SK-N-SH (cell line): ENCODE measurements around the gene SEMA3G. TPM values are rescaled to one million over a fixed set of nuclear protein-coding genes. Genes with fewer than 3 reads are reported as not detected.

Source experiments
- CTCF ChIA-PET: fragments of 300-600, 350-600 bp; formaldehyde crosslinking; extraction: SDS; loops from one replicate; lab custom pipeline; 2021; lab: Yijun Ruan, JAX
- POLR2A ChIA-PET: fragments of 350-600 bp; sonication (Branson Sonifier 250); formaldehyde crosslinking; extraction: SDS; loops from one replicate; lab custom pipeline; 2020; ENCODE audit warnings: antibody characterized with exemption, inconsistent platforms; lab: Yijun Ruan, JAX
- DNase-seq: peaks from one replicate; pipeline ENCODE4 v3.0.0; 2012
- H2AFZ ChIP-seq: fragments of 200-600 bp; sonication (generic); 2 replicates; pipeline ENCODE4 v1.8.1; 2016; ENCODE audit warnings: antibody characterized with exemption, mild to moderate bottlenecking, low read depth
- H3F3A ChIP-seq: fragments of 200-600 bp; sonication (generic); replicated peaks from 2 replicates; pipeline ENCODE3; 2016; ENCODE audit warnings: antibody characterized with exemption, mild to moderate bottlenecking; ENCODE audit not compliant: insufficient read depth
- H3K27ac ChIP-seq, 2 experiments: fragments of 200-500 bp in 1 of 2; fragments of 200-600 bp in 1 of 2; sonication (Bioruptor generic) in 1 of 2; sonication (generic), shearing (Covaris generic) in 1 of 2; 2 replicates each; pipeline versions ENCODE4 v1.5.1 to v1.6.1; 2014 to 2016; ENCODE audit warnings: low read depth in 2 of 2, inconsistent platforms in 1 of 2, low read length in 1 of 2, mild to moderate bottlenecking in 1 of 2, mixed read lengths in 1 of 2
- H3K27me3 ChIP-seq: fragments of 200-600 bp; sonication (generic), shearing (Covaris generic); 2 replicates; pipeline ENCODE4 v1.6.1; 2016; ENCODE audit warnings: mixed run types; ENCODE audit not compliant: insufficient read depth
- H3K36me3 ChIP-seq, 2 experiments: fragments of 200-500 bp in 1 of 2; fragments of 200-600 bp in 1 of 2; sonication (Bioruptor generic) in 1 of 2; sonication (generic) in 1 of 2; replicated peaks in 1 of 2; 2 replicates each; pipeline versions ENCODE3 to v1.5.1; 2014 to 2016; ENCODE audit warnings: low read length in 1 of 2, mild to moderate bottlenecking in 1 of 2; ENCODE audit not compliant: insufficient read depth in 2 of 2, control insufficient read depth in 1 of 2
- H3K4me1 ChIP-seq, 2 experiments: fragments of 200-500 bp in 1 of 2; fragments of 200-600 bp in 1 of 2; sonication (Bioruptor generic) in 1 of 2; sonication (generic), shearing (Covaris generic) in 1 of 2; 2 replicates each; pipeline versions ENCODE4 v1.5.1 to v1.6.1; 2014 to 2016; ENCODE audit warnings: low read depth in 1 of 2, low read length in 1 of 2, mixed run types in 1 of 2; ENCODE audit not compliant: insufficient read depth in 2 of 2, control insufficient read depth in 1 of 2
- H3K4me2 ChIP-seq: fragments of 200-600 bp; sonication (generic), shearing (Covaris generic); 2 replicates; pipeline ENCODE4 v1.6.1; 2017; ENCODE audit warnings: mixed run types
- H3K4me3 ChIP-seq, 2 experiments: fragments of 200-500 bp in 1 of 2; fragments of 200-600 bp in 1 of 2; sonication (Bioruptor generic) in 1 of 2; sonication (generic), shearing (Covaris generic) in 1 of 2; 2 replicates each; pipeline versions ENCODE4 v1.5.1 to v1.8.1; 2014 to 2016; ENCODE audit warnings: low read depth in 2 of 2, inconsistent platforms in 1 of 2, low read length in 1 of 2, mild to moderate bottlenecking in 1 of 2, mixed read lengths in 1 of 2, moderate library complexity in 1 of 2
- H3K79me2 ChIP-seq: fragments of 200-600 bp; sonication (generic); 2 replicates; pipeline ENCODE4 v1.8.1; 2017; ENCODE audit warnings: mild to moderate bottlenecking; ENCODE audit not compliant: insufficient read depth
- H3K9ac ChIP-seq: fragments of 200-600 bp; sonication (generic); 2 replicates; pipeline ENCODE4 v1.6.1; 2017; ENCODE audit warnings: mixed run types
- H3K9me2 ChIP-seq: fragments of 200-600 bp; sonication (generic); 2 replicates; pipeline ENCODE4 v1.6.1; 2017; ENCODE audit warnings: mixed run types
- H3K9me3 ChIP-seq: fragments of 200-600 bp; sonication (generic); 2 replicates; pipeline ENCODE4 v1.6.1; 2017; ENCODE audit warnings: mixed run types, mild to moderate bottlenecking, moderate library complexity
- H4K20me1 ChIP-seq: fragments of 200-600 bp; sonication (generic); 2 replicates; pipeline ENCODE4 v1.6.1; 2017; ENCODE audit warnings: mild to moderate bottlenecking, mixed run types; ENCODE audit not compliant: insufficient read depth
- CTCF ChIP-seq: fragments of 200-600 bp; sonication (generic); IDR thresholded peaks from 2 replicates; pipeline ENCODE4 v1.6.1; 2017; ENCODE audit warnings: antibody characterized with exemption, mild to moderate bottlenecking, moderate library complexity
- ELF1 ChIP-seq: IDR thresholded peaks from 2 replicates; pipeline ENCODE4 v1.4.0; 2012
- EP300 ChIP-seq, 2 experiments: IDR thresholded peaks; 2 replicates each; pipeline versions ENCODE4 v1.4.0 to v1.6.1; 2012; ENCODE audit warnings: borderline replicate concordance in 1 of 2, low read depth in 1 of 2, low read length in 1 of 2
- FOXM1 ChIP-seq: IDR thresholded peaks from 2 replicates; pipeline ENCODE4 v1.4.0; 2012; ENCODE audit warnings: low read depth, mild to moderate bottlenecking
- GABPA ChIP-seq: IDR thresholded peaks from 2 replicates; pipeline ENCODE4 v1.4.0; 2012; ENCODE audit warnings: low read depth, mild to moderate bottlenecking
- GATA2 ChIP-seq: sonication (generic); formaldehyde crosslinking; IDR thresholded peaks from 2 replicates; pipeline ENCODE4 v1.5.0; 2020; ENCODE audit warnings: mild to moderate bottlenecking, missing genetic modification reagents
- JUND ChIP-seq: IDR thresholded peaks from 2 replicates; pipeline ENCODE4 v1.4.0; 2012
- NFIC ChIP-seq: IDR thresholded peaks from 2 replicates; pipeline ENCODE4 v1.4.0; 2012; ENCODE audit warnings: borderline replicate concordance
- RAD21 ChIP-seq: IDR thresholded peaks from 2 replicates; pipeline ENCODE4 v1.6.1; 2012; ENCODE audit warnings: mild to moderate bottlenecking, low read length
- REST ChIP-seq: IDR thresholded peaks from 2 replicates; pipeline ENCODE4 v1.6.1; 2012; ENCODE audit warnings: mild to moderate bottlenecking, low read depth, low read length, moderate library complexity
- RXRA ChIP-seq: IDR thresholded peaks from 2 replicates; pipeline ENCODE4 v1.4.0; 2012; ENCODE audit warnings: low read depth, mild to moderate bottlenecking, borderline replicate concordance
- SIN3A ChIP-seq: IDR thresholded peaks from 2 replicates; pipeline ENCODE4 v1.6.1; 2012; ENCODE audit warnings: low read depth, mild to moderate bottlenecking, low read length, moderate library complexity, borderline replicate concordance
- TEAD4 ChIP-seq: IDR thresholded peaks from 2 replicates; pipeline ENCODE4 v1.4.0; 2012; ENCODE audit warnings: mild to moderate bottlenecking, borderline replicate concordance; ENCODE audit not compliant: insufficient read depth
- USF1 ChIP-seq: IDR thresholded peaks from 2 replicates; pipeline ENCODE4 v1.4.0; 2012; ENCODE audit warnings: low read depth, borderline replicate concordance
- USF2 ChIP-seq: fragments of 150-350 bp; IDR thresholded peaks from 2 replicates; pipeline ENCODE4 v1.6.1; 2017; ENCODE audit warnings: antibody characterized with exemption, low read length, low read depth, borderline replicate concordance
- YY1 ChIP-seq: IDR thresholded peaks from 2 replicates; pipeline ENCODE4 v1.4.0; 2012; ENCODE audit warnings: low read depth, mild to moderate bottlenecking
- WGBS: methylation state at CpG from one replicate; pipeline ENCODE4 v1.1.6; 2017; ENCODE audit warnings: low lambda C conversion rate; 5-methylcytosine and 5-hydroxymethylcytosine counted together
- polyA plus RNA-seq, 3 experiments: library from polyadenylated mRNA; depleted of rRNA; stranded (reverse); fragments of >200 nt; gene quantifications; 2 replicates each; pipeline ENCODE4 v1.2.3, GENCODE V29; 2012

Gene SEMA3G
- polyA plus RNA-seq, 1 of the 3 experiments (the other 2 are of a cell fraction), result 0.13 TPM

- no peaks in the 10 kb centered on the region for H3F3A ChIP-seq
Measured at GRCh38 chr3:52439426-52440248, 5.3 kb downstream of the SEMA3G start.

GRCh38 chr3:52438579-52439425 is 6.1 kb downstream of the SEMA3G start:
- no peaks in the 10 kb centered on the region for H3K79me2 ChIP-seq
- no peaks in the 10 kb centered on the region for H3K36me3 ChIP-seq
- H3K9me2 ChIP-seq, result no peaks in the 10 kb centered on the region
- no peak overlapping the region for H2AFZ ChIP-seq
- ChIA-PET CTCF (interaction anchor here (0.9 to 28.4 kb wide), 3 partner anchors 10 to 27 kb away, joined by 5 to 578 read pairs (median 11); partner anchors contain the start of genes NISCH, SEMA3G and TNNC1), POLR2A (no interaction called here)
- DNase-seq, result no peak
- no peaks in the 10 kb centered on the region for H3F3A ChIP-seq
- H3K27ac ChIP-seq, result no peak overlapping the region
- no peaks in the 10 kb centered on the region for H3K9me3 ChIP-seq
- WGBS, result 73% methylated on average over 8 of the region's 9 CpGs
- H4K20me1 ChIP-seq, result no peaks in the 10 kb centered on the region
- no peaks in the 10 kb centered on the region; a peak in 1 of 4 replicates for H3K4me1 ChIP-seq
- no peak overlapping the region for H3K4me2 ChIP-seq
- no peaks in the 10 kb centered on the region for H3K27me3 ChIP-seq
- no peak overlapping the region for H3K4me3 ChIP-seq
- no peak overlapping the region for H3K9ac ChIP-seq
- no peak for TF ChIP-seq FOXM1
- no peak for TF ChIP-seq REST
- no peak for TF ChIP-seq RXRA
- no peak for TF ChIP-seq USF2
- no peak for TF ChIP-seq ELF1
- no peak for TF ChIP-seq EP300 (IDR thresholded peaks at IDR 0.05; ENCODE audit: borderline replicate concordance in 1 of 2, low read depth in 1 of 2, low read length in 1 of 2)
- no peak for TF ChIP-seq USF1
- TF ChIP-seq RAD21, result no peak
- TF ChIP-seq GATA2 (CRISPR knock-in tag), result no peak
- TF ChIP-seq JUND, result no peak

More at GRCh38 chr3:52439426-52440248, 5.3 kb downstream of the SEMA3G start:
- 82% methylated on average over 8 of the region's 16 CpGs for WGBS
- Histone ChIP-seq H4K20me1 (no peaks in the 10 kb centered on the region), H3K4me3 (no peak overlapping the region), H3K36me3 (no peaks in the 10 kb centered on the region), H3K27me3 (no peaks in the 10 kb centered on the region), H2AFZ (no peak overlapping the region), H3K4me2 (no peak overlapping the region), H3K9me2 (no peaks in the 10 kb centered on the region), H3K9ac (no peak overlapping the region), H3K79me2 (no peaks in the 10 kb centered on the region), H3K9me3 (no peaks in the 10 kb centered on the region), H3K27ac (no peak overlapping the region), H3K4me1 (no peaks in the 10 kb centered on the region; a peak in 1 of 4 replicates)
- TF ChIP-seq GABPA (no peak), YY1 (no peak), TEAD4 (no peak), NFIC (no peak), SIN3A (no peak), JUND (no peak), CTCF (no peak), GATA2 (CRISPR knock-in tag) (no peak)
- DNase-seq, result peak; percentile 25
- ChIA-PET POLR2A (no interaction called here), CTCF (interaction anchor here (0.9 to 28.4 kb wide), 3 partner anchors 9 to 28 kb away, joined by 5 to 578 read pairs (median 11); partner anchors contain the start of genes NISCH, SEMA3G and TNNC1)
